Glutamatergic neuron (in vitro differentiated cells): ENCODE data around the gene MTHFD2L. TPM values are rescaled to one million over a fixed set of nuclear protein-coding genes. Genes with fewer than 3 reads are reported as not detected.
A peak's percentile ranks its signal among the peaks of the same experiment; 100 is the strongest.

Experiments
- DNase-seq: peaks from one replicate; pipeline ENCODE4 v3.0.0; 2022
- H3K27ac Mint-ChIP-seq: one replicate; pipeline ENCODE4 v1.8.0; 2020; ENCODE audit warnings: mild to moderate bottlenecking, mixed read lengths, inconsistent platforms; ENCODE audit not compliant: unreplicated experiment
- H3K27me3 Mint-ChIP-seq: one replicate; pipeline ENCODE4 v1.8.0; 2020; ENCODE audit warnings: mild to moderate bottlenecking, moderate library complexity, mixed read lengths, inconsistent platforms; ENCODE audit not compliant: unreplicated experiment
- H3K36me3 Mint-ChIP-seq: one replicate; pipeline ENCODE4 v1.8.0; 2020; ENCODE audit warnings: mild to moderate bottlenecking, mixed read lengths, inconsistent platforms; ENCODE audit not compliant: unreplicated experiment
- H3K4me1 Mint-ChIP-seq: one replicate; pipeline ENCODE4 v1.8.0; 2020; ENCODE audit warnings: mild to moderate bottlenecking, low read depth, mixed read lengths, inconsistent platforms; ENCODE audit not compliant: unreplicated experiment
- H3K4me3 Mint-ChIP-seq: one replicate; pipeline ENCODE4 v1.8.0; 2020; ENCODE audit warnings: mild to moderate bottlenecking, mixed read lengths, inconsistent platforms; ENCODE audit not compliant: unreplicated experiment
- H3K9me3 Mint-ChIP-seq: one replicate; pipeline ENCODE4 v1.8.0; 2020; ENCODE audit warnings: mild to moderate bottlenecking, moderate library complexity, mixed read lengths, inconsistent platforms; ENCODE audit not compliant: unreplicated experiment
- CTCF ChIP-seq: fragments of 200-600 bp; sonication (generic); IDR thresholded peaks from one replicate; pipeline ENCODE4 v1.5.0; 2021; ENCODE audit not compliant: partially characterized antibody, unreplicated experiment
- total RNA-seq: library from RNA; stranded (reverse); fragmentation: NEBNext Ultra II Directional; extraction: Animal tissue kit (Norgen Biotek cat#: 25700); gene quantifications from one replicate; pipeline ENCODE4 v1.2.1, GENCODE V29; 2021; ENCODE audit not compliant: unreplicated experiment

MTHFD2L gene
- total RNA-seq, 1 donor from 2014 or later: 14.0 TPM

GRCh38 chr4:74156521-74156920 lies 1.4 kb upstream of the MTHFD2L start:
- H3K4me1 Mint-ChIP-seq: peaks cover 2% of the 10 kb centered on the region
- H3K27me3 Mint-ChIP-seq: peaks cover 2% of the 10 kb centered on the region
- no peak overlapping the region for H3K27ac Mint-ChIP-seq
- no peaks in the 10 kb centered on the region for H3K36me3 Mint-ChIP-seq
- DNase-seq: no peak
- H3K4me3 Mint-ChIP-seq: no peak overlapping the region
- TF ChIP-seq CTCF: no peak
- H3K9me3 Mint-ChIP-seq: peaks cover 6% of the 10 kb centered on the region

GRCh38 chr4:74157154-74157553 lies 764 bp upstream of the MTHFD2L start:
- H3K27me3 Mint-ChIP-seq: peaks cover 2% of the 10 kb centered on the region
- H3K4me1 Mint-ChIP-seq: peaks cover 2% of the 10 kb centered on the region
- TF ChIP-seq CTCF: no peak
- H3K27ac Mint-ChIP-seq: peak overlapping the region; percentile 57
- no peaks in the 10 kb centered on the region for H3K36me3 Mint-ChIP-seq
- no peak for DNase-seq
- peak overlapping the region; percentile 81 for H3K4me3 Mint-ChIP-seq
- H3K9me3 Mint-ChIP-seq: peaks cover 6% of the 10 kb centered on the region

- H3K4me3 Mint-ChIP-seq: peak overlapping the region; percentile 92
- no peak for TF ChIP-seq CTCF
- no peaks in the 10 kb centered on the region for H3K36me3 Mint-ChIP-seq
- peaks cover 2% of the 10 kb centered on the region for H3K27me3 Mint-ChIP-seq
- DNase-seq: no peak
- H3K9me3 Mint-ChIP-seq: peaks cover 6% of the 10 kb centered on the region
- peak overlapping the region; percentile 91 for H3K27ac Mint-ChIP-seq
- H3K4me1 Mint-ChIP-seq: peaks cover 2% of the 10 kb centered on the region
These were observed 686 bp downstream of the MTHFD2L start for GRCh38 chr4:74158466-74159142.

- Mint-ChIP-seq H3K27me3 (peaks cover 2% of the 10 kb centered on the region), H3K36me3 (no peaks in the 10 kb centered on the region), H3K4me1 (peaks cover 2% of the 10 kb centered on the region), H3K4me3 (peak overlapping the region; percentile 92), H3K27ac (peak overlapping the region; percentile 91), H3K9me3 (peaks cover 6% of the 10 kb centered on the region)
- no peak for TF ChIP-seq CTCF
- no peak for DNase-seq
These were observed 1.3 kb downstream of the MTHFD2L start for GRCh38 chr4:74159143-74159709.
